Stimulated activated naive CD8-positive, alpha-beta T cell treated with anti-CD3 and anti-CD28 coated beads, Interleukin-15, Interleukin-2, amounts not matched to agents 100 ng/mL and 50 ng/mL, for 24 hours (primary cell): ENCODE data around the gene IL13RA2.

Experiments used
- H3K27ac Mint-ChIP-seq: one replicate; pipeline ENCODE4 v1.8.0; 2021; ENCODE audit warnings: mild to moderate bottlenecking, mixed read lengths
- H3K27me3 Mint-ChIP-seq: one replicate; pipeline ENCODE4 v1.8.0; 2021; ENCODE audit warnings: mixed read lengths
- H3K36me3 Mint-ChIP-seq: one replicate; pipeline ENCODE4 v1.8.0; 2021; ENCODE audit warnings: low read depth, mixed read lengths
- H3K4me1 Mint-ChIP-seq: one replicate; pipeline ENCODE4 v1.8.0; 2021; ENCODE audit warnings: low read depth, mixed read lengths
- H3K4me3 Mint-ChIP-seq: one replicate; pipeline ENCODE4 v1.8.0; 2021; ENCODE audit warnings: mild to moderate bottlenecking, mixed read lengths
- H3K9me3 Mint-ChIP-seq: one replicate; pipeline ENCODE4 v1.8.0; 2021; ENCODE audit warnings: mixed read lengths

Gene IL13RA2

GRCh38 chrX:115023811-115024210, 6.4 kb upstream of the IL13RA2 start:
- Mint-ChIP-seq H3K4me1 (no peaks in the 10 kb centered on the region), H3K4me3 (no peak overlapping the region), H3K36me3 (no peaks in the 10 kb centered on the region), H3K27ac (no peak overlapping the region), H3K9me3 (no peaks in the 10 kb centered on the region), H3K27me3 (no peaks in the 10 kb centered on the region)

GRCh38 chrX:115023139-115023538, 5.7 kb upstream of the IL13RA2 start:
- Mint-ChIP-seq H3K27ac (no peak overlapping the region), H3K9me3 (no peaks in the 10 kb centered on the region), H3K4me1 (no peaks in the 10 kb centered on the region), H3K36me3 (no peaks in the 10 kb centered on the region), H3K4me3 (no peak overlapping the region), H3K27me3 (no peaks in the 10 kb centered on the region)

- Mint-ChIP-seq H3K4me1 (no peaks in the 10 kb centered on the region), H3K4me3 (no peak overlapping the region), H3K36me3 (no peaks in the 10 kb centered on the region), H3K27ac (no peak overlapping the region), H3K27me3 (no peaks in the 10 kb centered on the region), H3K9me3 (no peaks in the 10 kb centered on the region)
Observed at GRCh38 chrX:115021121-115021520, 3.7 kb upstream of the IL13RA2 start.

- no peak overlapping the region for H3K27ac Mint-ChIP-seq
- H3K4me1 Mint-ChIP-seq, result no peaks in the 10 kb centered on the region
Observed at GRCh38 chrX:115018944-115019343, 1.5 kb upstream of the IL13RA2 start.

GRCh38 chrX:115018040-115018647, 728 bp upstream of the IL13RA2 start:
- no peak overlapping the region for H3K4me3 Mint-ChIP-seq
- H3K36me3 Mint-ChIP-seq, result no peaks in the 10 kb centered on the region
- H3K27me3 Mint-ChIP-seq, result no peaks in the 10 kb centered on the region

More at GRCh38 chrX:115018944-115019343, 1.5 kb upstream of the IL13RA2 start:
- H3K36me3 Mint-ChIP-seq, result no peaks in the 10 kb centered on the region
- no peak overlapping the region for H3K4me3 Mint-ChIP-seq
- H3K27me3 Mint-ChIP-seq, result no peaks in the 10 kb centered on the region
- no peaks in the 10 kb centered on the region for H3K9me3 Mint-ChIP-seq

GRCh38 chrX:115013705-115014104, 3.7 kb downstream of the IL13RA2 start:
- Mint-ChIP-seq H3K4me1 (no peaks in the 10 kb centered on the region), H3K9me3 (no peaks in the 10 kb centered on the region), H3K27ac (no peak overlapping the region)

More at GRCh38 chrX:115018040-115018647, 728 bp upstream of the IL13RA2 start:
- H3K9me3 Mint-ChIP-seq, result no peaks in the 10 kb centered on the region
- H3K4me1 Mint-ChIP-seq, result no peaks in the 10 kb centered on the region
- H3K27ac Mint-ChIP-seq, result no peak overlapping the region

GRCh38 chrX:115011428-115011827, 6.0 kb downstream of the IL13RA2 start:
- H3K4me3 Mint-ChIP-seq, result no peak overlapping the region
- H3K9me3 Mint-ChIP-seq, result no peaks in the 10 kb centered on the region
- no peak overlapping the region for H3K27ac Mint-ChIP-seq
- H3K4me1 Mint-ChIP-seq, result no peaks in the 10 kb centered on the region
- H3K27me3 Mint-ChIP-seq, result no peaks in the 10 kb centered on the region
- no peaks in the 10 kb centered on the region for H3K36me3 Mint-ChIP-seq

More at GRCh38 chrX:115013705-115014104, 3.7 kb downstream of the IL13RA2 start:
- no peaks in the 10 kb centered on the region for H3K36me3 Mint-ChIP-seq
- H3K4me3 Mint-ChIP-seq, result no peak overlapping the region
- H3K27me3 Mint-ChIP-seq, result no peaks in the 10 kb centered on the region

- Mint-ChIP-seq H3K9me3 (no peaks in the 10 kb centered on the region), H3K4me1 (no peaks in the 10 kb centered on the region), H3K27ac (no peak overlapping the region), H3K27me3 (no peaks in the 10 kb centered on the region), H3K4me3 (no peak overlapping the region), H3K36me3 (no peaks in the 10 kb centered on the region)
Observed at GRCh38 chrX:114999906-115000305, 17.5 kb downstream of the IL13RA2 start.

- Mint-ChIP-seq H3K27ac (no peak overlapping the region), H3K27me3 (no peaks in the 10 kb centered on the region), H3K4me3 (no peak overlapping the region), H3K9me3 (no peaks in the 10 kb centered on the region), H3K4me1 (no peaks in the 10 kb centered on the region), H3K36me3 (no peaks in the 10 kb centered on the region)
Observed at GRCh38 chrX:114997779-114998178, 19.6 kb downstream of the IL13RA2 start.

- H3K9me3 Mint-ChIP-seq, result no peaks in the 10 kb centered on the region
- no peak overlapping the region for H3K27ac Mint-ChIP-seq
- H3K36me3 Mint-ChIP-seq, result no peaks in the 10 kb centered on the region
- no peaks in the 10 kb centered on the region for H3K27me3 Mint-ChIP-seq
- no peaks in the 10 kb centered on the region for H3K4me1 Mint-ChIP-seq
- no peak overlapping the region for H3K4me3 Mint-ChIP-seq
Observed at GRCh38 chrX:114985967-114986592, 31.3 kb downstream of the IL13RA2 start.

GRCh38 chrX:114976292-114976691, 41.1 kb downstream of the IL13RA2 start:
- Mint-ChIP-seq H3K27ac (no peak overlapping the region), H3K36me3 (no peaks in the 10 kb centered on the region), H3K9me3 (no peaks in the 10 kb centered on the region), H3K27me3 (no peaks in the 10 kb centered on the region), H3K4me1 (no peaks in the 10 kb centered on the region), H3K4me3 (no peak overlapping the region)

- Mint-ChIP-seq H3K27me3 (no peaks in the 10 kb centered on the region), H3K36me3 (no peaks in the 10 kb centered on the region), H3K9me3 (no peaks in the 10 kb centered on the region), H3K4me3 (no peak overlapping the region), H3K4me1 (no peaks in the 10 kb centered on the region), H3K27ac (no peak overlapping the region)
Observed at GRCh38 chrX:114973013-114973412, 44.4 kb downstream of the IL13RA2 start.

- Mint-ChIP-seq H3K27me3 (no peaks in the 10 kb centered on the region), H3K4me3 (no peak overlapping the region), H3K27ac (no peak overlapping the region), H3K4me1 (no peaks in the 10 kb centered on the region), H3K36me3 (no peaks in the 10 kb centered on the region), H3K9me3 (no peaks in the 10 kb centered on the region)
Observed at GRCh38 chrX:114970806-114971205, 46.6 kb downstream of the IL13RA2 start.

GRCh38 chrX:114964374-114964773, 53.0 kb downstream of the IL13RA2 start:
- Mint-ChIP-seq H3K4me1 (no peaks in the 10 kb centered on the region), H3K36me3 (no peaks in the 10 kb centered on the region), H3K27ac (no peak overlapping the region), H3K4me3 (no peak overlapping the region), H3K27me3 (no peaks in the 10 kb centered on the region), H3K9me3 (no peaks in the 10 kb centered on the region)

GRCh38 chrX:114962209-114962608, 55.2 kb downstream of the IL13RA2 start:
- no peaks in the 10 kb centered on the region for H3K4me1 Mint-ChIP-seq
- no peaks in the 10 kb centered on the region for H3K36me3 Mint-ChIP-seq
- no peaks in the 10 kb centered on the region for H3K27me3 Mint-ChIP-seq
- H3K9me3 Mint-ChIP-seq, result no peaks in the 10 kb centered on the region
- H3K27ac Mint-ChIP-seq, result no peak overlapping the region
- no peak overlapping the region for H3K4me3 Mint-ChIP-seq

- no peak overlapping the region for H3K27ac Mint-ChIP-seq
- H3K4me3 Mint-ChIP-seq, result no peak overlapping the region
- no peaks in the 10 kb centered on the region for H3K4me1 Mint-ChIP-seq
Observed at GRCh38 chrX:114959729-114960128, 57.7 kb downstream of the IL13RA2 start.

More at GRCh38 chrX:114959729-114960128, 57.7 kb downstream of the IL13RA2 start:
- Mint-ChIP-seq H3K36me3 (no peaks in the 10 kb centered on the region), H3K27me3 (no peaks in the 10 kb centered on the region), H3K9me3 (no peaks in the 10 kb centered on the region)
